8988T (cell line): ENCODE measurements around the gene PPM1J.

Source experiments
- DNase-seq: peaks from one replicate; pipeline ENCODE4 v3.0.0; 2011

The PPM1J gene

GRCh38 chr1:112686417-112686816 is 28.7 kb downstream of the PPM1J start:
- no peak for DNase-seq

DNA sequence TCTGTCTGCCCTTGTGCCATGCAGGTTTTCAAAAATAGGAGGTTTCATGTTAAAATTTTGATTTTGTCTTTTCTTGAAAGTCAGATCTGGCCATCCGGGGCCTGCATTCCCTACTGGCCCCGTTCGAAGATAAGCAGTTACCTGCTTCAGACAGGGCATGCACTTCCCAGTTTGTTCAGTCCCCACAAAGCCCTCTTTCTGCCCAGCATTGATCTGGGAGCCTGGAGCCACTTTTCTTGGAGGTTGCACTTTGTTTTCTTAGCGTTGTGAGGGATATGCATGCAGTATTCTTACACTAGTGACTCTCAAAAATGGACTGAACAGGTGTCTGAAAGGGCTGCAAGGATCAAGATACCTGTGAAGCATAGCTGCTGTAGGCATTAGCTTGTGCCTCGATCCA is 29.2 kb downstream of the PPM1J start:
- no peak for DNase-seq

DNA sequence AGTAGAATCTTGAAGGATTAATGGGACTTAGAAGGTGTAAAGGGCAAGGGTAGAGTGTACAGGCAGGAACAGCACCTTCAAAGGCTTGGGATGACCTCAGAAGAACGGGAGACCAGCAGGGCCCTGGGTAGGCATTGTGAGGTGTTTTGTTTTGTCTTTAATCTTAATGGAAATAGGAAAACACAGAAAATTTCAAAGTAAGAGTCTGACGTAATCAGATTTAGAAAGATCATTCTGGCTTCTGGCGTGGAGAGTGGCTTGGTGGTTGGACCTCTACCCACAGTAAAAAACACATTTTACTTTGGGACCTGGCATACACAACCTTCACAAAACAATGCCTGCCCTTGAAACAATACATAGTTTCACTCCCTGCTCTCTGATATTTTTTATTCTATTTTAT is 36.5 kb downstream of the PPM1J start:
- no peak for DNase-seq

GRCh38 chr1:112677501-112677900 is 37.6 kb downstream of the PPM1J start:
- no peak for DNase-seq

- no peak for DNase-seq
These were observed 38.6 kb downstream of the PPM1J start for GRCh38 chr1:112676543-112676942.

DNA sequence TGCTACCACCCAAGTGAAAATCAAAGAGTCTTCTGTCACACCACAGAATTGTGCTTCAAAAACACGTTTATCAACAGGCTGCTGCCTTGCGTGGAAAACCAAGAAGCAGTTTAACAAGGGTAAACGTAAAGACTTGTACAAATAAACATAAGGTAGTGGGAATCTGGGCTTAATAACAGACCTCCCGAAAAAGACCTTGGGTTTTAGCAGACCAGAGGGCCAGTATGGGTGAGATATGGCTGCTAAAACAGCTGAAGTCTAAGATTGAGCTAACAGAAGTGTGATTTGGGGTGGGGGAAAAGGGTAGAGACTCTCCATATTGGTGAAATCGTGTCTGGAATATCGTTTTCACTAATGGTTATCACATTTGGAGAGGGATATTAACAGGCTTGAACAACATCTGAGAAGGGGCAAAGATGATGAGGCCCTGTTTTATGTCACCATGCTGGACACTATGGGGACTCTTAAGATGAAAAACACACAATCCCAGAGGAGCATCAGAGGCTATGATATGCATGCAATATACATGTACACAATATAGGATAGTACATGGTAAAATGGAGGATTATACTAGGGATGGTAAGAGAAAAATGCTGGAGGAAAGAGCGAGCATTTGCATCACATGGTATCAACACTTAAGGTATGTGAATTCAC is 39.3 kb downstream of the PPM1J start:
- DNase-seq = no peak

DNA sequence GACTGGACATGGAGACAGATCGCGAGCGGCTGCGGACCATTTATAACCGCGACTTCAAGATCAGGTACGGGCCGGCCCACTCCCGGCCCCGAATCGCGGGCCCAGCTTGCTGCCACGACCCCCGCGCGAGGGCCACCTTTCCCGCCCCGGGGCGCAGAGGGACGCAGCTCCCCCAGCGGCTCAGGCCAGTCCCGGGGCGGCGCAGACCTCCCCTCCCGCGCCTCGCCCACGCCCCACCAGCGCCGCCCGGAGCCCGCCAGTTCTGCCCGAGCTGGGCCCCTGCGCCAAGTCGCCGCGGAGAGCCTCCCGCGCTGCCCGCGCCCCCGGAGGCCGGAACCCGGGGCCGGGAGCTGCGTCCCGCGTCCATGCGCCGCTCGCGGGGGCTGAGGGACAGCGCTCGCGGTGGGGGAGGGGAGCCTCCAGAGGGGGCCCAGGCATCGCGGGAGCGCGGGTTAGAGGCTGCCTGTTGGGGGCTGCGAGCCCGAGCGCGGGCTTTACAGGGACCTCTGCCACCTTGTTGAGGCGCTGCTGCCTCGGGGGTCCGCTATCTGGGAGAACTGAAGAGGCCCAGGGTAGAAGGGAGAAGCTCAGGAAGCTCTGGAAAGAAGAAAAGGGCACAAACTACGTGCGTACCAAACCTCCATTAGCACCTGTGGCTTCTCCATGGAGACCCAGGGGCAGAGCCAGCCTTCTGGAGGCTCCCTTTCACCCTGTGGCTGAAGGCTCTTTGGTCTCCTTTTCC is 40.0 kb downstream of the PPM1J start:
- no peak for DNase-seq

- DNase-seq = peak; percentile 36
These were observed 40.6 kb downstream of the PPM1J start, which contains the start of gene MOV10 for GRCh38 chr1:112674440-112674985. TSS of gene MOV10 (plus strand) at chr1:112674659. CDS start at chr1:112674913, 254 bp downstream.

- no peak for DNase-seq
These were observed 41.3 kb downstream of the PPM1J start for GRCh38 chr1:112673592-112674439.

DNA sequence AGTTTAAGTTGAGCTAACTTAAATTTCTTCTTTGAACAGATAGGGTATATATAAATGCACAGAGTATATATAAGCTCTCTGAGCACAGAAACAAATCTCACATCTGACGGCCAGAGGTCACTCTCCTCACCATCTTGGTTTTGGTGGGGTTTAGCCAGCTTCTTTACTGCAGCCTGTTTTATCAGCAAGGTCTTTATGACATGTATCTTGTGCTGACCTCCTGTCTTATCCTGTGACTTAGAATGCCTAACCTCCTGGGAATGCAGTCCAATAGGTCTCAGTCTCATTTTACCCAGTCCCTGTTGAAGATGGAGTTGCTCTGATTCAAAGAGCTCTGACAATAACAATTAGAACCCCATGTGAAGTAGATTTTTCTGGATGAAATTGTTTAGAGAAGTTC is 42.3 kb downstream of the PPM1J start:
- DNase-seq = no peak

- no peak for DNase-seq
These were observed 43.1 kb downstream of the PPM1J start for GRCh38 chr1:112672009-112672408.

DNA sequence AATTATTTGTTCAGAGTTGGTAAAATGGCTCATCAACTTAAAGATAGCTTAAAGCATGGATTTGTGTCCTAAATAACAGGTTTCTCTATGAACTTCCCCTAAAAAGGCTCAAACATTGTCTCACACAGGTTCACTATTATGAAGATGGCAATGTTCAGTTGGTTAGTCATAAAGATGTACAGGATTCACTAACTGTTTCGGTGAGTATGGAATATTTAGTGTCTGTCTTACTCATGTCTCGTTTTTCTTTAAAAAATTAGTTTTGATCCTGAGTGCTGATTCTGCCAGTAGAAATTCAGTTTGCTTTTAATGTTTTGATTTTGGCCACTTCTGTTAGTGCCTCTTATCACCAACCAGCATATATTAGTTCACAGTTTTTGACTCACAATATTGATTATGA is 48.2 kb downstream of the PPM1J start:
- no peak for DNase-seq

- no peak for DNase-seq
These were observed 49.3 kb downstream of the PPM1J start for GRCh38 chr1:112665857-112666256.
